HG02852 (cell line): ENCODE measurements around the gene C9orf50.
"Not testable (repeated sequence)": the region's sequence is repeated elsewhere in the genome, so short reads cannot be mapped to it uniquely, and the experiment has no call there.

Source experiments
- ATAC-seq: cut with Tn5 transposase; IDR thresholded peaks from one replicate; pipeline ENCODE4 v1.9.1; 2021; ENCODE audit warnings: mild to moderate bottlenecking, moderate library complexity; ENCODE audit not compliant: unreplicated experiment

The C9orf50 gene

DNA sequence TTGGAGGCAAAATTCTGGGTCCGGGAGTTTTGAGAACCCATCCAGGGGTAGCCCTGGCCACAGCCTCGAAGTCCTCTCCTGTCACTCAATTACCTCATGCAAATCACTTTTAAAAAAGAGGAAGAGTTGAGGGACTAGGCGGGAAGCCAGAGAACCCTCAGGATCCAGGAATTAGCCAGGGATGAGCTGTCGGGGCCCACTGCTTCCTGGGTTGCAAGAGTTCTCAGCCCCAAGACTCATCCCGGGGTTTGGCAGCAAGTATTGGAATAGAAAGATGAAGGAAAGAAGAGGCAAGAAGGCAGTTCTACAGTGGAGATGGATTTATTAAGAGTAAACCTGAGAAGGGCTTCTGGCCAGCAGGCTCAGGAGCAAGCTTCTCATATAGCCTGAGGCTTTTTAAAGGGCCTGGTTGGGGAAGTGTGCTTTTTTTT is 25.6 kb downstream of the C9orf50 start:
- ATAC-seq, result no peak

DNA sequence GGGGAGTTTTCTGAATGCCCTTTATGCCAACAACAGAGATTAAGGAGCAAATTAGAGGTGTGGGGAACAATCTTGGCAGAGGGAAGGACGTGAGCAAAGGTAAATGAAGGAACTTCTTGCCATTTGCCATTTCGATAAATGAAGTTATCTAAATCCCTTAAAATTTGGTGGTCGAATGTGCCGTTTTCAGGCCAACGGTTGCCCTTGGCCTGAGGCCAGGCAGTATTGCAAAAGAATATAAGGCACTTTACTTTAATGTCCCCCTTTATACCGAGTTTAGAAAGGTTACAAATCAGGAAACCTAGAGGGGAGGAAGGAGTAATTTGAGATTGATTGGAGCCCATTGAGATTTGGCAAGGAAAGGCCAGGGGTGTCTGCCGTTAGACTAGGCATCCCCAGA is 26.3 kb downstream of the C9orf50 start:
- no peak for ATAC-seq

DNA sequence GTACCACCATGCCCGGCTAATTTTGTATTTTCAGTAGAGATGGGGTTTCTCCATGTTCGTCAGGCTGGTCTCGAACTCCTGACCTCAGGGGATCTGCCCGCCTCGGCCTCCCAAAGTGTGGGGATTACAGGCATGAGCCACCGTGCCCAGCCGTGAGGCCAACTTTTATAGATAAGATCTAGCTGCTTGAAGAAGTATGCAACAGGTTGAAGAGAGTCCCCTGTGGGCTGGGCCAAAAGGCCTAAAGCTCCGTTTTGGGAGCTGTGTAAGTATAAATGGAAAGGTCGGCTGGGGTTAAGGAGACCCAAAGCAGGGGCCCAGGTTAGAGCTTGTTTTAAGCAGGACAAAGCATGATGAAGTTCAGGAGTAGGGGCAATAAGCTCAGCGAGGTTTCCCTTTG is 28.1 kb downstream of the C9orf50 start:
- not testable (repeated sequence) for ATAC-seq

DNA sequence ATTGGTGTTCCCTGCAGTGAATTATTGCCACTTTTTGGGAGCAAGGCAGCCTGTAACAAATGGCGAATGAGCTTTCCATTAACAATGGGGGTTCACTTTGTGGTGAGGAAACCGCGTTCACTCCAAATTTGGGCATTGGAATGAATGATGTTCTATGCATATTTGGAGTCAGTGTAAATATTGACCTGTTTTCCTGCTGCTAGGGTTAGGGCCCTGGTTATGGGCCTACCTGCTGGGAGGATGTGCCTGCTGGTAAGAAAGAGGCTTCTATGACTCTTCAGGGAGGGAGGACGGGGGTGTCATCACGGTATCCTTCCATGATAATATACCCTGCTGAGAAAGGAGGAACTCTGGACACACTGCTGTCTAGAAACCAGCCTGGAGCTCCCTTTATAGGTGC is 29.0 kb downstream of the C9orf50 start:
- no peak for ATAC-seq

DNA sequence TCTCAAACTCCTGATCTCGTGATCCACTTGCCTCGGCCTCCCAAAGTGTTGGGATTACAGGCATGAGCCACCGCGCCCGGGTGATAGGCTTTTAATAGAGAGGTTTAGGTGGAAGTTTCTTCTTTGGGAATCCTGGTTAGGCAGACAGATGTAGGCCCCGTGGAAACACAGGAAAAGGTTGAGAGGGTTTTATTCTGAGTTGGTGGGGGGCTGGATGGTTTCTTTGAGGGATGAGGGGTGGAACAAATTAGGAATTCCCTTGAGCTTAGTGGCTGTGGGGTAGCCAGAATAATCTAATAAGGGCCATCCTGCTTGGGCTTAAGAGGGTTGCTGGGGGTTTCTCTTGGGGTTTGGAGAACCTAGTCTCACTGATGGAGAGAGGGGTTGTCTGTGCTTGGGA is 30.4 kb downstream of the C9orf50 start:
- no peak for ATAC-seq

DNA sequence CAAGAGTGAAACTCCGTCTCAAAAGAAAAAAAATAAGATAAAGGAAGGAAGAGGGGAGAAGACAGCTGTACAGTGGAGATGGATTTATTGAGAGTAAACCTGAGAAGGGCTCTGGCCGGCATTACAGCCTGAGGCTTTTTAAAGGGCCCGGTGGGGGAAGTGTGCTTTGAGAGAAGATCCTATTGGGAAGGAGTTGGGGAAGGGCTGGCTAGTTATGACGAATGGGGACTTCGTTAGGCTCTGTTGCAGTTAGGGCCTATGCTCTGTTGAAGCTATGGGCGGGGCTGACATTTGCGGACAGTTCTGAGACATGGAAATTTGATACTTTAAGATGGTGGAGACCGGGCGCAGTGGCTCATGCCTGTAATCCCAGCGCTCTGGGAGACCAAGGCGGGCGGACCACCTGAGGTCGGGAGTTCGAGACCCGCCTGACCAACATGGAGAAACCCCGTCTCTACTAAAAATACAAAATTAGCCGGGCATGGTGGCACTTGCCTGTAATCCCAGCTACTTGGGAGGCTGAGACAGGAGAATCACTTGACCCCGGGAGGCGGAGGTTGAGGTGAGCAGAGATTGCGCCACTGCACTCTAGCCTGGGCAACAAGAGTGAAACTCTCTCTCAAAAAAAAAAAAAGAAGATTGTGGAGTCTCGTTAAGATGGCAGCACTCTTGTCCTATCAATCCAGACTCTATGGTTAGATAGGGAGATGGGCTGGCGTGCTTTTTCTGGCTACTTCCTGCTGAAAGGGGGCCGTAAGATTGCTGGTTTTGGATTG is 33.2 kb downstream of the C9orf50 start:
- no peak for ATAC-seq

DNA sequence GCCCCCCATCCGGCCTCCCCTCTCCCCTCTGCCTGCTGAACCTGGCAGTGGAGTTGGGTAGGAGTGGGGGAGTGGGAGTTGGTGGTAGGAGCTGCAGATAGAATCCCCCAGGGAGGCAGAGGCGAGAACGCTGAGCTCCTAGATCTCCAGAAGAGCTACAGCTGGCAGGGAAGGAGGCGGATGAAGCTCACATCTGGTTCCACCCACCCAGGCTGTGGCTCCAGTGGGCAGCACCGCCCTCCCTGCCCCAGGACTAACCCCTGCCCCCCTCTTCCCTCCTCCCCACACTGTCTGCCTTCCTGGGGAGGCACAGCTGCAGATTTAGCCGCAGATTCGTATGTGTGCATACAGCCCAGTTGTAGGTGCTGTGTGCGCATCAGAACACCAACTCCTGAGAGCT is 34.2 kb downstream of the C9orf50 start:
- ATAC-seq, result no peak

DNA sequence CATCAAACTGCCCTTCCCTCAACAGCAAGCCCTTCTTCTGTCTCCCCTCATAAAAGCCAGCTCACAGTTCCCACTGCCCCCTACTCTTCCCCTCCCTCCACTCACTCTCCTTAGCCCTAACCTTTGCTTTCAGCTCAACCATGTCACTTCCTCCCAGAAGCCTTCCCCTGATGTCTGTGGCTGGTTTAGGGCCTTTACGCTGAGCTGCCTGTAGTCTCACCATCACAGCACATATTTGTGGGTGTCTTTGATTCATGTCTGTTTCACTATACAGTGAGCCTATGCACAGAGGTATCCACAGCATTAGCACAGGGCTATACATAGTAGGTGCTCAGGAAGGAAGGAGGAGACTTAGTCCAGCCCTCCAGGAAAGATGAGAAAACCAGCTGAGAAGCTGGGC is 34.7 kb downstream of the C9orf50 start:
- ATAC-seq, result no peak

DNA sequence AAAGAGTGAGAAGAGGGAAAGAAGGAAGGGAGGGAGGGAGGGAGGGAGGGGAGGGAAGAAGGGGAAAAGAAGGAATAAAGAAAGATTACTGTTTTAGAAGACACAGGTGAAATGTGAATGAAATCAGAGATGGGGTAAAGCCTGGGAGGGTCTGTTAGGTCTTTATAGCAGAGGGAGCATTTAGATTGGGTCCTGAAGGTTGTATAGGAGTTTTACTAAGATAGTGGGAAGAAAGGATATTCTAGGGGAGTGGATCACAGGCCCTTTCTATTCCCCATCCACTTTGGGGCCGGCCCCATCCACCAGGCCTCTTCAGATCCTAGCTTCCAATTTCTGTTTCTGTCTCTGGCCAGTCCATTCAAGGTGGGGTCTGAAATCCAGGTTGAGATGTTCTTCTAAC is 35.5 kb downstream of the C9orf50 start:
- ATAC-seq, result no peak

DNA sequence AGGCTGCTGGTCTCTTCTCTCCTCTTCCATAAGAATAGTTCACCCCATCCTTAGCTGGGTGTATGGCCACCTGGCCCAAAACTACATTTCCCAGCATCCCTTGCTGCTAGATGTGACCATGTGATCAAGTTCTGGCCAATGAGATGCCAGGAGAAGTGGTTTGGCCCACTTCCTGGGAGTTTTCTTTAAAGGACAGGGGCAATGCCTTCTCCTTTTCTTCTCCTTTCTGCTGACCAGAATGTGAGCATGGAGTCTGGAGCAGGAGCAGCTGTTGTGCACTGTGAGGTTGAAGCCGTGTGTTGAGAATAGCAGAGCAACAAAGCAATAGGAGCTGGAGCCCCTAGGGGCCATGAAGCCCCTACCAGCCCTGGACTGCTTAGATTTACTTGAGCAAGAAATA is 36.8 kb downstream of the C9orf50 start:
- no peak for ATAC-seq

DNA sequence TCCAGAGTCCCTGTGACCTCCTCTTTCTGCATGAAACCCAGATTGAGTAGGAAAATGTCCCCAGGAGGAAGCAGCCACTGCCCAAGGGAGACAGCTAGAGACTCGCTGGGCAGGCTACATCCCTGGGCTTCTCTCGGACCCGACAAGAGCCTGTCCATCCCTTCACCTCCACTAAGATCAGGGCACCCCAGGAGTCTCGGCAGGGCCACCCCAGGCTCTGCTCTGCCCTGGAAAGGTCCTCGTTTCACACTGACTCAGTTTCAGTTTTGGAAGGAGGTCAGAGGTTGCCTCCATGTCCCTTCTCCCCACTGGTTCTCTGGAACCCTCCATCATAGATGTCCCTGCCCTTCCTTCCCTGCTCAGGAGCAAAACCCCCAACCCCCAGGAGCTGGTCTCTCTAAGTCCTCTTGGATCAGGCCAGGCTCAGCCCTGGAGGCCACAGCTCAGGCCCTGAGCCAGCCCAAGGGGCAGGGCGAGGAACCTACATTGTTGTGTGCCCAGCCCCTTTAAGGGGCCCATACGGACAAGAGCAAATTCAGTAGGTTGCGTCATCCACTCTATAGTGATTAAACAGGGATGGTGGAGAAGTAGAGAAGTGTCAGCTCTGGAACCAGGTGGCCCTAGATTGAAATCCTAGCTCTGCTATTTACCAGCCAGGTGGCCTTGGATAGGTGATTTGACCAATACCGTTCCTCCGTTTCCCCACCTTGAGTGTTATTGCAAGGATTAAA is 37.4 kb downstream of the C9orf50 start:
- ATAC-seq, result no peak

DNA sequence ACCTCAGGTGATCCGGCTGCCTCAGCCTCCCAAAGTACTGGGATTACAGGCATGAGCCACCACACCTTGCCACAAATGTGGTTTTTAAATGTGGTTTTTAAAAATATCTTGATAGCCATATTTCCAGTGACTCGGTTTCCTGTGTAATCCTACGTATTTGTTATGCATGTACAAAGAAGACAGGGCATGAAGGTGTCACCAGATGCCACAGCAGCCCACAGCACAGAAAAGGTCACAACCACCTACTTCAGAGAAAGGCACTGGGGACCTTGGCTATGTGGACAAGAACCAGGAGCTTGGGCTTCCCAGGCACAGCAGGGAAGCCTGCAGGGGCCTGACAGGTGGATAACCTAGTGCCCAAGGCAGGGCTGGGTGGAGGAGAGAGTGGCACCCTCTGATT is 38.0 kb downstream of the C9orf50 start:
- no peak for ATAC-seq

DNA sequence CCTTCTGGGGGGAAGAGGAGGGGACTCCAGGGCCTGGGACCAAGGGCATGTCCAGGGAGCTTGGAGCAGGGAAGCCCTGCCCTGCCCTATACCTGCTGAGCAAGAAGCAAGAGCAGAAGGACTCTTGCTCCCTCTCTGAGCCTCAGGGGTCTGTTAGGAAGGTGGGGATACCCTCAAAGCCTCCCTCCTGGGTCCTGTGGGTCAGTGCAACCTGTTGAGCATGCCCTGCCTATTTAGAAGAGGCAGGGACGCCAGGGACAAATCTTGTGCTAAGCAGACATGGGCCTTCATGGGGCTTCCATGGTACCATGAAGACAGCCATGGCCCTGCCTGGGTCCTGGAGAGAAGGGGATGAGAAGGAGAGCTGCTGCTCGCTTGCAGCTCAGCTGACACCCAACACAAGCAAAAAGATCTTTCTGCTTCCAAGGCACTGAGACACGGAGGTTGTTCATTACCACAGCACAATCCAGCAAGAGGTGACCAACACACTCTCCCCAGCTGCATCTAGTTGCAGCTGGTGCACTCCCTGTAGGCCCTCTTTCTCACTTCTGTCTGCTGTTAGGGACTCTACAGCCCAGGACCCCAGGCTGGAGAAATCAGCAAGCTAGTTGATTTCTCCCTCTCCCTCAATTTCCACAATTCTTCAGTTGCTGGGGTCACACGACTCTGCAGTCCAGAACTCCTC is 39.3 kb downstream of the C9orf50 start:
- ATAC-seq, result no peak

DNA sequence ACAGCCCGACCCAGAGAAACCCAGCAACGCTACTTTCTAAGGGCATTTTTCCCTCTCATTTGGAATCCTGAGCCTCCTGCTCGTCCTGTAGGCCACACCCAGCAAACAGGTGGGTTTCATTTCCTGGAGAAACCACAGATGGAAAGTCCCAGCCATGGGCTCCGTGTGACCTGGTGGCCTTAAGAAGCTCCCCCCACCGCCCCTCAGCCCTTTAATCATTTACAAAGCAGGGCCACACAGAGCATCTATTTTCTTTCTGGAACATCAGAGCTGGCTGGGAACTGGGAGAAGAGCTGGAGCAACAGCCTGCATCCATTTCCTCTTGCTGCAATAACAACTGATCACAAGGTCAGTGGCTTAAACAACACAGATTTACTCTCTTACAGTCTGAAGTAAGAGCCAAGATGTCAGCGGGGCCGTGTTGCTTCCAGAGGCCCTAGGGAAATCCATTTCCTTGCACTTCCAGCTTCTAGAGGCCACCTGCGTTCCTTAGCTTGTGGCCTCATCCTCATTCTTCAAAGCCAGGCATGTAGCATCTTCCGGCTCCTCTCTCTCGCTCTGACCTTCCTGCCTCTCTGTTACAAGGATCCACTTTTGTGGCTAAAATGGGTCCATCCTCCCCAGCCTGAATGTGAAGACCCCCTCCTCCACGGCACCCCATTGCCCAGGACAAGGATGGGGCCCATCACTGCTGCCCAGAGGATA is 40.5 kb downstream of the C9orf50 start:
- no peak for ATAC-seq

DNA sequence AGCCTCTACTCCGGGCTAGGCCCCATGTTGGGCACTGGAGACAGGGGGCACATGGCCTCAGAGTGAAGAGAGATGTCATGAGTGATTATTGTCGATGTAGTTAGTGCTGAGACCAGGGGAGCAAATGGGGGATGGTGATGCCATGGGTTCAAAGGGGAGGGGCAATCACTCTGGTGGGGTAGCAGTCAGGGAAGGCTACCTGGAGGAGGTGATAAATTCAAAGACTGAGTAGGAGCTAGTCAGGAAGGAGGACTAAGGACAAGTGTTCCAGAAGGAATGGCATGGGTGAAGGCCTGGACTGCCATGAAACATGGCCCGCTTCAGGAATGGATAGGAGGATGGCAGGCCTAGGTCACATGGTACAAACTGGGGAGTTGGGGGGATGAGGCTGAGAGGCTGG is 41.6 kb downstream of the C9orf50 start:
- ATAC-seq, result no peak

DNA sequence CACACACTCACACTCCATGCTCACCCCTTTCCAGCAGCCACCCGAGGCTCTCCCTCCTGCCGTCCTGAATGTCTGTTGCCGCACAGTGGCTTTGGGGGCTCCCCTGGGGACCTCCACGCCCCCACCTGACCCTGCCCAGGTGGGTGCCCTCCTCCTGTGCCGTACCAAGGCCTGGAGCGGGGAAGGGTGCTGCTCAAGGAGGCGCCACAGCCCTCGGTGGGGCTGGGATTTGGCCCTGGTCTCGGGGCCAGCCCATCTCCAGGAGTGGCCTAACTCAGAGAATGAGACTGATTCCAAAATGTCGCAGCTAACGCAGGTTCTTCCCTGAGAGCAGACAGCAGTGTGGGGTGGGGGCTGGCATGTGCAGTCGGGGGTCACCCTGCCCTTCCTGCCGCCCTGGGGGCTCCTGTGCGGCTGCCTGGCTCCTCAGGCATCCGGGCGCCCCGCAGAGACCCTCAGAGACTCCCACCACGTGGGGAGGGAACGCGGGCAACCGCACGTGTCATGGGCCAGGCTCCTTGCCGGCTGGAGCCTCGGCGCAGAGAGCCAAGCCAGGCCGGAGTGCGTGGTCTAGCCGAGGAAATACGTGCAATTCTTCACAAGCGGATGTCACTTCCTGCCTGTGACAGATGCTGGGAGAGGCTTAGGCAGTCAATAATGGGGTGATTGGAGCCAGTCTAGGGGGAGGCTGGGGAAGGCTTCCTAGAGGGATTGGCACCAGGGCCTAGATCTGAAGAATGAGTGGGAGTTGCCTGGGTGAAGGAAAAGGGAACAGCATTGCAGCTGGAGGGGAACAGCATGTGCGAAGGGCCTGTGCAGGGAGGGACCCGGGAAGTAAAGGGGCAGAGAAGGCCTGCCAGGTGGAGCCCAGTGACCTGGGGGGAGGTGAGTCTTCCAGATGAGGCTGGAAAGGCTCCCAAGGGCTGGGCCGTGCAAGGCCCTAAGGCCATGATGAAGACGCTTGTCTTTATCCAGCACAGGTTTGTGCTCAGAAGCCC is 44.1 kb downstream of the C9orf50 start:
- no peak for ATAC-seq

DNA sequence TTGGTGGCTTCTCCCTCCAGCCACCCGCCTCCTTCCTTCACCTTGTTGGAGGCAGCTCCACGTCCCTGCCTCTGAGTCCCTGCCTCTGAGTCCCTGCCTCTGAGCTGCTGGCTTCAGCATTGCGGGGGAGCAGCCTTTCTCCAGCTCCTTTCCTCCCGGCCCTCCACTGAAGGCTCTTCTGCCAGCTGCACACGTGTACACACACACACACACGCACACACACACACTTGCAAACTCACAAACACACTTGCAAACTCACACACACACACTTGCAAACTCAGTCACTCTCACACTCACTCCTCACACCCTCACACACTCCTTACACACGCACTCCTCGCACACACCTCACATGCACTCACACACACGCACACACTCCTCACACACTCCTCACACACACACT is 45.1 kb downstream of the C9orf50 start:
- ATAC-seq, result no peak

DNA sequence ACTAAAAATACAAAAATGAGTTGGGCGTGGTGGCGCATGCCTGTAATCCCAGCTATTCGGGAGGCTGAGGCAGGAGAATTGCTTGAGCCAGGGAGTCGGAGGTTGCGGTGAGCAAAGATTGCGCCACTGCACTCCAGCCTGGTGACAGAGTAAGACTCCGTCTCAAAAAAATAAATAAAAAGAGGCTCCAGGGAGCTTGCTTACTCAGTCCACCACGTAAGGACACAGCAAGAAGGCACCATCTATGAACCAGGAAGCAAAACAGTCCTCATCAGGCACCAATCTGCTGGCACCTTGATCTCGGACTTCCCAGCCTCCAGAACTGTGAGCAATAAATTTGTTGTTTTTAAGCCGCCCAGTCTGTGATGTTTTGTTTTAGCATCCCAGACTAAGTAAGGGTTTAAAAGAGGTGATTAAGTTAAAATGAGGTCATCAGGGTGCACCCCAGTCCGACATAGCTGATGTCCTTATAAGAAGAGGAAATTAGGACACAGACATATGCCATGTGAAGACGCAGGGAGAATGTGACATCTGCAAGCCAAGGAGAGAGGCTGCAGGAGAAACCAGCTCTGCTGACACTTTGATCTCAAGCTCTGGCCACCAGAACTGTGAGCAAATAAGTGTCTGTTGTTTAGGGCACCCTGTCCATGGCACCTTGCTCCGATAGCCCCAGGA is 45.9 kb downstream of the C9orf50 start:
- ATAC-seq, result no peak

DNA sequence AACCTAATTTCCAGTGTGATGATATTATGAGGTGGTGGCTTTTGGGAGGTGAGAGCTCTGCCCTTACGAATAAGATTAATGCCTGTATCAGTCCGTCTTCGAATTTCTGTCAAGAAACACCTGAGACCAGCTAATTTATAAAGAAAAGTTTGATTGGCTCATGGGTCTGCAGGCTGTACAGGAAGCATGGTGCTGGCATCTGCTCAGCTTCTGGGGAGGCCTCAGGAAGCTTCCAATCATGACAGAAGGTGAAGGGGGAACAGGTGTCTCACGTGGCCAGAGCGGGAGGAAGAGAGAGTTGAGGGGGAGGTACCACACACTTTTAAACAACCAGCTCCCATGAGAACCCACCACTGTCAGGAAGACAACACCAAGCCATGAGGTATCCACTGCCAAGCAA is 46.9 kb downstream of the C9orf50 start:
- no peak for ATAC-seq

DNA sequence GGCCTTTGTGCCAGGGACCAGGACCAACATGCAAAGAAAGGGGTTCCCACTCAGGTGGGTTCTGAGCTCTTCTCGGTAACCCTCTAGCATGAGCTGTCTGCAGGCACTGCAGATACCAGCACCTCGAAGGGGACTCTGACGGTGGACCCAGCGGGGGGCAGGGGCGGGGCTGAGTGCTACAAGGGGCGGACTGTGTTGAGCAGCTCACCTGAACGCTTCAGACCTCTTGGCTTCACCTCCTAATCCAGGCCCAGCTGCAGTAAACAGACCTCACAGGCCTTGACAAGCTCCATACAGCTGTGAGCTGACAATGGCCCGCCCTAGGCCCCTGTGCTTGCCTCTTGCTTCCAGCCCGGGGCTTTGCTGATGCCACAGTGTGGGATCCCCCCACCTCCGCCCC is 48.4 kb downstream of the C9orf50 start:
- ATAC-seq, result no peak
